ENCODE results near the gene LTB. TPM values are rescaled to one million over a fixed set of nuclear protein-coding genes. Genes with fewer than 3 reads are reported as not detected.
"Not testable (repeated sequence)": the region's sequence is repeated elsewhere in the genome, so short reads cannot be mapped to it uniquely, and the experiment has no call there.

LTB gene
- total and polyA plus RNA-seq, 5 donors from 2014 or later = 493 to 1,480 (median 1,395) TPM

GRCh38 chr6:31592396-31592771 is 10.2 kb upstream of the LTB start:
- Histone ChIP-seq H3K4me1 (ENCODE audit: control insufficient read depth, insufficient read depth, low read length, poor library complexity, severe bottlenecking) (peaks cover 61% of the 10 kb centered on the region), H3K27ac (ENCODE audit: insufficient read depth, low read length, poor library complexity, severe bottlenecking) (peak overlapping the region; percentile 63), H3K36me3 (ENCODE audit: control insufficient read depth, insufficient read depth, low read length) (no peaks in the 10 kb centered on the region), H3K27me3 (ENCODE audit: control insufficient read depth, insufficient read depth, low read length) (no peaks in the 10 kb centered on the region), H3K9me3 (ENCODE audit: control insufficient read depth in 2 of 2, low read length in 2 of 2) (no peaks in the 10 kb centered on the region), H3K4me3 (ENCODE audit: low read depth, low read length) (peak overlapping the region; percentile 57)
- Mint-ChIP-seq H3K27me3 (peaks cover 4% of the 10 kb centered on the region), H3K36me3 (peaks cover 5% of the 10 kb centered on the region), H3K4me1 (peaks cover 7 to 77% (median 42%) of the 10 kb centered on the region in 4 donors), H3K9me3 (peaks cover 0 to 3% (median 0%) of the 10 kb centered on the region in 7 donors), H3K27ac (peak overlapping the region; percentile 84 to 93 (median 92)), H3K4me3 (peak overlapping the region; percentile 72 to 85 (median 81))
- peak in 1 of 2 donors; percentile 2 for ATAC-seq (ENCODE audit: low read depth in 2 of 2)
- no peak for DNase-seq

- H3K36me3 Mint-ChIP-seq; H3K36me3 ChIP-seq (ENCODE audit: control insufficient read depth, insufficient read depth, low read length); H3K27me3 Mint-ChIP-seq; ATAC-seq (ENCODE audit: low read depth in 2 of 2); DNase-seq; H3K4me3 ChIP-seq (ENCODE audit: low read depth, low read length); H3K9me3 ChIP-seq (ENCODE audit: control insufficient read depth in 2 of 2, low read length in 2 of 2); H3K27me3 ChIP-seq (ENCODE audit: control insufficient read depth, insufficient read depth, low read length); H3K9me3 Mint-ChIP-seq: not testable (repeated sequence)
- H3K4me3 Mint-ChIP-seq = peak overlapping the region in 1 of 4 donors; percentile 69
- H3K4me1 ChIP-seq (ENCODE audit: control insufficient read depth, insufficient read depth, low read length, poor library complexity, severe bottlenecking) = peaks cover 66% of the 10 kb centered on the region
- peak overlapping the region in 2 of 3 donors; percentile 16 to 92 for H3K27ac Mint-ChIP-seq
- peaks cover 1 to 79% (median 48%) of the 10 kb centered on the region in 4 donors for H3K4me1 Mint-ChIP-seq
- H3K27ac ChIP-seq (ENCODE audit: insufficient read depth, low read length, poor library complexity, severe bottlenecking) = peak overlapping the region; percentile 20
Measured at GRCh38 chr6:31590691-31591090, 8.5 kb upstream of the LTB start.

DNA sequence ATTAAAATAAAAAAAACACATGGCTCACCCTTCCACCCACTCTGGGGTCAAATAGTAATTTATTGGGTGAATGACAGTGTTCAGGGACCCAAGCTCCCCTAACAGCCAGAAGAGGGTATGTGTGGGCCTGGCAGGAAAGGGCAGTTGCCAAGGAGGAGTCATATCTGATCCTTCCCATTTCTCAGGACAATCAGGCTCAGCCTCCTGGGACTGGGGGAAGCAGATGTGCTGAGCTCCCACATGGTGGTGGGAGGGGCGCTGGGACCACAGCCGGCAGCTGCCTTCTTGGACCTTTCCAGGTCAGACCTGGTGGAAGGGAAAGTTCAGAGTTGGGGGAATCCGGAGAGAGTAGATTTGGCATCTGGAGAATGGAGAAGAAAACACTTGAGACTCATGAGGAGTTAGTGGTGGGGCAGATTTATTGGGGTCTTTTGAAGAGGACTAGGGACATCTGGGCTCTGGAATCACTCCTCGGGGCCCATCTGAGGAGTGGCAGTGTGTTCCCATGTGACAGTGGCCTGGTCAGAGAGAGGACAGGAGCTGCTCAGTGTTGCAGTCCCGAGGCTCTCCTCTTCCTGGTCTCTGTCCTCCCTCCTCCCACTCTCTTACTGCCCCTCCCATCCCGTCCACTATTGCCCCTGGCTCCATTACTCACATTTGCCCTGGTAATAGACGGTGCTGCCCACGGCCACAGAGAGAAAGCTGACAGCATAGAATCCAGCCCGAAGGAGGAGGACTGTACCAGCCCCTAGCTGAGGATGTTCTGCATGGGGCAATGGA is 6.8 kb upstream of the LTB start:
- Histone ChIP-seq H3K4me3 (ENCODE audit: low read depth, low read length) (no peak overlapping the region), H3K36me3 (ENCODE audit: control insufficient read depth, insufficient read depth, low read length) (no peaks in the 10 kb centered on the region), H3K9me3 (ENCODE audit: control insufficient read depth in 2 of 2, low read length in 2 of 2) (no peaks in the 10 kb centered on the region), H3K27me3 (ENCODE audit: control insufficient read depth, insufficient read depth, low read length) (no peaks in the 10 kb centered on the region), H3K4me1 (ENCODE audit: control insufficient read depth, insufficient read depth, low read length, poor library complexity, severe bottlenecking) (peaks cover 77% of the 10 kb centered on the region), H3K27ac (ENCODE audit: insufficient read depth, low read length, poor library complexity, severe bottlenecking) (peak overlapping the region; percentile 95)
- H3K36me3 Mint-ChIP-seq = peaks cover 5% of the 10 kb centered on the region
- H3K4me3 Mint-ChIP-seq = peak overlapping the region in 3 of 4 donors; percentile 43 to 64 (median 43)
- peaks cover 0 to 3% (median 0%) of the 10 kb centered on the region in 7 donors for H3K9me3 Mint-ChIP-seq
- H3K4me1 Mint-ChIP-seq = peaks cover 6 to 88% (median 56%) of the 10 kb centered on the region in 4 donors
- ATAC-seq (ENCODE audit: low read depth in 2 of 2) = no peak
- DNase-seq = no peak
- H3K27me3 Mint-ChIP-seq = peaks cover 14% of the 10 kb centered on the region
- H3K27ac Mint-ChIP-seq = peak overlapping the region; percentile 78 to 99 (median 98)

GRCh38 chr6:31587791-31588777 is 5.9 kb upstream of the LTB start:
- H3K4me3 Mint-ChIP-seq = peak overlapping the region; percentile 67 to 92 (median 84)

GRCh38 chr6:31586599-31587281 is 4.5 kb upstream of the LTB start:
- no peaks in the 10 kb centered on the region for H3K27me3 ChIP-seq (ENCODE audit: control insufficient read depth, insufficient read depth, low read length)
- peak overlapping the region; percentile 95 for H3K27ac ChIP-seq (ENCODE audit: insufficient read depth, low read length, poor library complexity, severe bottlenecking)
- no peaks in the 10 kb centered on the region for H3K36me3 ChIP-seq (ENCODE audit: control insufficient read depth, insufficient read depth, low read length)
- Mint-ChIP-seq H3K27ac (peak overlapping the region; percentile 96 to 98 (median 97)), H3K9me3 (peaks cover 0 to 3% (median 0%) of the 10 kb centered on the region in 7 donors), H3K4me3 (peak overlapping the region; percentile 74 to 92 (median 84)), H3K4me1 (peaks cover 6 to 85% (median 59%) of the 10 kb centered on the region in 4 donors), H3K36me3 (peaks cover 10% of the 10 kb centered on the region), H3K27me3 (peaks cover 10% of the 10 kb centered on the region)
- H3K9me3 ChIP-seq (ENCODE audit: control insufficient read depth in 2 of 2, low read length in 2 of 2) = no peaks in the 10 kb centered on the region
- DNase-seq (peak in 1 of 3 donors; percentile 61), ATAC-seq (ENCODE audit: low read depth in 2 of 2) (peak; percentile 25 to 32)
- H3K4me3 ChIP-seq (ENCODE audit: low read depth, low read length) = peak overlapping the region; percentile 65
- H3K4me1 ChIP-seq (ENCODE audit: control insufficient read depth, insufficient read depth, low read length, poor library complexity, severe bottlenecking) = peaks cover 80% of the 10 kb centered on the region

More at GRCh38 chr6:31587791-31588777, 5.9 kb upstream of the LTB start:
- Histone ChIP-seq H3K9me3 (ENCODE audit: control insufficient read depth in 2 of 2, low read length in 2 of 2) (no peaks in the 10 kb centered on the region), H3K4me1 (ENCODE audit: control insufficient read depth, insufficient read depth, low read length, poor library complexity, severe bottlenecking) (peaks cover 77% of the 10 kb centered on the region), H3K36me3 (ENCODE audit: control insufficient read depth, insufficient read depth, low read length) (no peaks in the 10 kb centered on the region), H3K27ac (ENCODE audit: insufficient read depth, low read length, poor library complexity, severe bottlenecking) (peak overlapping the region; percentile 95), H3K4me3 (ENCODE audit: low read depth, low read length) (peak overlapping the region; percentile 65), H3K27me3 (ENCODE audit: control insufficient read depth, insufficient read depth, low read length) (no peaks in the 10 kb centered on the region)
- ATAC-seq (ENCODE audit: low read depth in 2 of 2) (no peak), DNase-seq (peak in 1 of 3 donors; percentile 50)
- peaks cover 0 to 3% (median 0%) of the 10 kb centered on the region in 7 donors for H3K9me3 Mint-ChIP-seq
- peak overlapping the region; percentile 97 to 99 (median 98) for H3K27ac Mint-ChIP-seq
- peaks cover 6 to 88% (median 60%) of the 10 kb centered on the region in 4 donors for H3K4me1 Mint-ChIP-seq
- H3K36me3 Mint-ChIP-seq = peaks cover 5% of the 10 kb centered on the region
- H3K27me3 Mint-ChIP-seq = peaks cover 10% of the 10 kb centered on the region

GRCh38 chr6:31586008-31586407 is 3.8 kb upstream of the LTB start, which contains the start of gene LST1:
LST1 (plus strand) TSS chr6:31586277; CDS start chr6:31587300, 1,023 bp downstream.
- DNase-seq (no peak), ATAC-seq (ENCODE audit: low read depth in 2 of 2) (no peak)
- peaks cover 10% of the 10 kb centered on the region for H3K27me3 Mint-ChIP-seq
- peak within 1 kb of the TSS; percentile 74 to 92 (median 84) for H3K4me3 Mint-ChIP-seq
- H3K36me3 ChIP-seq (ENCODE audit: control insufficient read depth, insufficient read depth, low read length) = no peaks in the 10 kb centered on the region
- peaks cover 15% of the 10 kb centered on the region for H3K36me3 Mint-ChIP-seq
- peak within 1 kb of the TSS; percentile 96 to 98 (median 97) for H3K27ac Mint-ChIP-seq
- peak within 1 kb of the TSS; percentile 95 for H3K27ac ChIP-seq (ENCODE audit: insufficient read depth, low read length, poor library complexity, severe bottlenecking)
- H3K4me1 ChIP-seq (ENCODE audit: control insufficient read depth, insufficient read depth, low read length, poor library complexity, severe bottlenecking) = peaks cover 78% of the 10 kb centered on the region
- no peaks in the 10 kb centered on the region for H3K9me3 ChIP-seq (ENCODE audit: control insufficient read depth in 2 of 2, low read length in 2 of 2)
- H3K4me3 ChIP-seq (ENCODE audit: low read depth, low read length) = peak within 1 kb of the TSS; percentile 65
- peaks cover 6 to 81% (median 57%) of the 10 kb centered on the region in 4 donors for H3K4me1 Mint-ChIP-seq
- H3K9me3 Mint-ChIP-seq = peaks cover 0 to 3% (median 0%) of the 10 kb centered on the region in 7 donors
- no peaks in the 10 kb centered on the region for H3K27me3 ChIP-seq (ENCODE audit: control insufficient read depth, insufficient read depth, low read length)

Data from CD4-positive, CD25-positive, alpha-beta regulatory T cell (primary cell).